Neural progenitor cell (in vitro differentiated cells): Measurements from ENCODE around the gene UBN1. TPM values are rescaled to one million over a fixed set of nuclear protein-coding genes. Genes with fewer than 3 reads are reported as not detected.

Experiments
- DNase-seq: peaks from one replicate; pipeline ENCODE4 v3.0.0-alpha.2; 2016; ENCODE audit warnings: low spot score
- H2AFZ ChIP-seq: fragments of 200-600 bp; sonication (generic); replicated peaks from 2 replicates; pipeline ENCODE4 v1.6.1; 2016; ENCODE audit warnings: antibody characterized with exemption
- H3F3A ChIP-seq: fragments of 200-600 bp; sonication (generic); 2 replicates; pipeline ENCODE4 v1.6.1; 2016; ENCODE audit warnings: antibody characterized with exemption, low read depth
- H3K27ac ChIP-seq: fragments of 200-600 bp; sonication (generic); 2 replicates; pipeline ENCODE4 v1.5.1; 2016; ENCODE audit warnings: mild to moderate bottlenecking
- H3K27me3 ChIP-seq: fragments of 200-600 bp; sonication (generic); 2 replicates; pipeline ENCODE4 v1.6.1; 2016; ENCODE audit warnings: mild to moderate bottlenecking, moderate library complexity
- H3K36me3 ChIP-seq: fragments of 200-600 bp; sonication (generic); 2 replicates; pipeline ENCODE4 v1.5.1; 2016
- H3K4me1 ChIP-seq: fragments of 200-600 bp; sonication (generic); 2 replicates; pipeline ENCODE4 v1.6.1; 2016; ENCODE audit warnings: mixed run types
- H3K4me2 ChIP-seq: fragments of 200-600 bp; sonication (generic); 2 replicates; pipeline ENCODE4 v1.6.1; 2016
- H3K4me3 ChIP-seq: fragments of 200-600 bp; sonication (generic); 2 replicates; pipeline ENCODE4 v1.5.1; 2016
- H3K79me2 ChIP-seq: fragments of 200-600 bp; sonication (generic); 2 replicates; pipeline ENCODE4 v1.6.1; 2016; ENCODE audit warnings: low read depth
- H3K9ac ChIP-seq: fragments of 200-600 bp; sonication (generic); 2 replicates; pipeline ENCODE4 v1.6.1; 2016
- H3K9me3 ChIP-seq: fragments of 200-600 bp; sonication (generic); 2 replicates; pipeline ENCODE4 v1.5.1; 2016; ENCODE audit warnings: low read depth
- H4K20me1 ChIP-seq: fragments of 200-600 bp; sonication (generic); 2 replicates; pipeline ENCODE4 v1.6.1; 2016; ENCODE audit warnings: low read depth
- H3K27ac Mint-ChIP-seq: 3 replicates; pipeline ENCODE4 v1.8.0; 2021; ENCODE audit warnings: mixed read lengths
- H3K27me3 Mint-ChIP-seq: 2 replicates; pipeline ENCODE4 v1.8.0; 2022; ENCODE audit warnings: low read depth, mild to moderate bottlenecking, inconsistent platforms, moderate library complexity, mixed read lengths; ENCODE audit not compliant: insufficient read depth
- H3K36me3 Mint-ChIP-seq: 3 replicates; pipeline ENCODE4 v1.8.0; 2021; ENCODE audit warnings: mixed read lengths
- H3K4me1 Mint-ChIP-seq: 3 replicates; pipeline ENCODE4 v1.8.0; 2021; ENCODE audit warnings: mixed read lengths
- H3K4me3 Mint-ChIP-seq: 3 replicates; pipeline ENCODE4 v1.8.0; 2021; ENCODE audit warnings: mild to moderate bottlenecking, moderate library complexity, mixed read lengths
- H3K9me3 Mint-ChIP-seq: 3 replicates; pipeline ENCODE4 v1.8.0; 2020; ENCODE audit warnings: mixed read lengths
- EZH2 ChIP-seq: fragments of 200-600 bp; sonication (generic); IDR thresholded peaks from 2 replicates; pipeline ENCODE4 v1.6.1; 2017; ENCODE audit warnings: antibody characterized with exemption, mild to moderate bottlenecking, moderate library complexity
- EZH2phosphoT487 ChIP-seq: fragments of 200-600 bp; sonication (generic); IDR thresholded peaks from 2 replicates; pipeline ENCODE4 v1.6.1; 2017; ENCODE audit warnings: antibody characterized with exemption
- total RNA-seq: library from RNA; depleted of rRNA; stranded (reverse); fragments of >200 nt; gene quantifications from 2 replicates; pipeline ENCODE4 v1.2.3, GENCODE V29; 2015; ENCODE audit warnings: low replicate concordance
- TF ChIP-seq, protein P1 (sequence below): fragments of 200-600 bp; sonication (generic); IDR thresholded peaks from 2 replicates; pipeline ENCODE4 v1.5.1; 2017; ENCODE audit warnings: antibody characterized with exemption, mild to moderate bottlenecking

UBN1 gene
- total RNA-seq, 1 donor from 2014 or later, result 28.4 TPM

DNA sequence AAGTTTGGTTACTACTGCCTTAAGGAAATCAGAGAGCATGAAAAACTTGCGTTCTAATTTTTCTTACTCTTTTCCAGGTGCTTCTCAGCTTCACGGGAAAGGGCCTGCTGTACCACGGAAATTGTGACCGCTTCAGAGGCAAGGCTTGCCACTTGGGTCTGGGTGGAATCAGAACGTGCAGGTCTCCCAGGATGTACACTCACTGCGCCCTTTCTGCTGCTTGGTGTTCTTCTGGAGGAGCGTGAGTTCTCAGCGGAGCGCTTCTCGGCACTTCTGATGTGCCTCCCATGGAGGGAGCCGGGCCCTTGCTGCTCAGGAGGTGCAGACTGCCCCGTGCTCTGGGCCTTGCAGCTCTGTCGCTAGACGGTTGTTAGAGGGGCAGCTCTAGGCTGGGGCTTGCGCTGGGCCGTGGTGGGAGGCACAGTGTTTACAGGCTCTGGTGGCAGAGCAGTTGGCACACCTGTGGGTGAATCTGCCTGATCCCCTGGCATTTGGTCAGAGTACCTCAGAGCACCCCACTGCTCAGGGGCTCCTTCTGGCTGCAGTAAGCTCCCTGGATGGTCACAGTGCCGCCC is 32.8 kb downstream of the UBN1 start:
- Histone ChIP-seq H3K27ac (no peak overlapping the region), H3K4me3 (no peak overlapping the region), H4K20me1 (no peaks in the 10 kb centered on the region), H3K36me3 (no peaks in the 10 kb centered on the region), H2AFZ (no peak overlapping the region), H3K4me1 (no peaks in the 10 kb centered on the region), H3K27me3 (no peaks in the 10 kb centered on the region), H3F3A (no peaks in the 10 kb centered on the region), H3K9me3 (no peaks in the 10 kb centered on the region), H3K79me2 (no peaks in the 10 kb centered on the region), H3K9ac (no peak overlapping the region), H3K4me2 (no peak overlapping the region)
- TF ChIP-seq EZH2phosphoT487 (no peak), EZH2 (no peak)
- TF ChIP-seq, protein P1, sequence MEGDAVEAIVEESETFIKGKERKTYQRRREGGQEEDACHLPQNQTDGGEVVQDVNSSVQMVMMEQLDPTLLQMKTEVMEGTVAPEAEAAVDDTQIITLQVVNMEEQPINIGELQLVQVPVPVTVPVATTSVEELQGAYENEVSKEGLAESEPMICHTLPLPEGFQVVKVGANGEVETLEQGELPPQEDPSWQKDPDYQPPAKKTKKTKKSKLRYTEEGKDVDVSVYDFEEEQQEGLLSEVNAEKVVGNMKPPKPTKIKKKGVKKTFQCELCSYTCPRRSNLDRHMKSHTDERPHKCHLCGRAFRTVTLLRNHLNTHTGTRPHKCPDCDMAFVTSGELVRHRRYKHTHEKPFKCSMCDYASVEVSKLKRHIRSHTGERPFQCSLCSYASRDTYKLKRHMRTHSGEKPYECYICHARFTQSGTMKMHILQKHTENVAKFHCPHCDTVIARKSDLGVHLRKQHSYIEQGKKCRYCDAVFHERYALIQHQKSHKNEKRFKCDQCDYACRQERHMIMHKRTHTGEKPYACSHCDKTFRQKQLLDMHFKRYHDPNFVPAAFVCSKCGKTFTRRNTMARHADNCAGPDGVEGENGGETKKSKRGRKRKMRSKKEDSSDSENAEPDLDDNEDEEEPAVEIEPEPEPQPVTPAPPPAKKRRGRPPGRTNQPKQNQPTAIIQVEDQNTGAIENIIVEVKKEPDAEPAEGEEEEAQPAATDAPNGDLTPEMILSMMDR, result no peak
- Mint-ChIP-seq H3K9me3 (no peaks in the 10 kb centered on the region), H3K4me1 (no peaks in the 10 kb centered on the region), H3K36me3 (peaks cover 41% of the 10 kb centered on the region), H3K27me3 (peaks cover 7% of the 10 kb centered on the region), H3K27ac (no peak overlapping the region), H3K4me3 (no peak overlapping the region)
- no peak for DNase-seq

DNA sequence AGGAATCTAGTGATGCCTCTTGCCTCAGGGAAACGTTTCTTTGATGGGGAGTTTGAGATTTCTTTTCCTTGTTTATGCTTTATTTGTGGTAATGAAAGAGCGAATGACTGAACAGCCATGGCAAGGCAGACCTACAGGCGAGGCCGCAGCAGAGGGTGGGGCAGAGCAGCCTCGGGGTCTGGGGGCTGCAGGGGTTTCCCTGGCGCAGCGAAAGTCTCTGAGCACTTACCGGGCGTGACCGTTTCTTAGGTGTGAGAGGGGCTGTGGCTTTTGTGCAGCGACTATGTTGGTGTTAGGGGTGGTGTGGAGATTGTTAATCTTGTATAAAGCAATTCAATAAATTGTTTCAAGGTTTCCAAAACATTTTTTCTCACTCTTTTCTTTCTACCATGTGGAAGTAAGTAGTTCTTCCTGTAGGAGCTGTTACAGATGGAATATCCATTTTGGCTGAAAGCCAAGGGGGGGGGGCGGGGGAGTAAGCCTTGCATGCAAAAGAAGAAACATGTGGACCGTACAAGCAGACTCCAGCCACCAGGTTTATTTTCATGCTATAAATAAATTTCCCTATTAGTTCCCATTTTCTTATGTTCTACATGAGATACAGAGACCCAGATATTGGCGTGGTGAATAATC is 34.8 kb downstream of the UBN1 start:
- no peaks in the 10 kb centered on the region for H3K9me3 ChIP-seq
- H3K4me3 Mint-ChIP-seq, result no peak overlapping the region
- H4K20me1 ChIP-seq, result no peaks in the 10 kb centered on the region
- no peak overlapping the region for H3K9ac ChIP-seq
- no peak overlapping the region for H3K4me3 ChIP-seq
- no peaks in the 10 kb centered on the region for H3F3A ChIP-seq
- peaks cover 3% of the 10 kb centered on the region for H3K27me3 Mint-ChIP-seq
- H3K27me3 ChIP-seq, result no peaks in the 10 kb centered on the region
- peaks cover 49% of the 10 kb centered on the region for H3K36me3 Mint-ChIP-seq
- H3K4me1 ChIP-seq, result no peaks in the 10 kb centered on the region
- no peak overlapping the region for H3K4me2 ChIP-seq
- H3K36me3 ChIP-seq, result no peaks in the 10 kb centered on the region
- TF ChIP-seq EZH2 (no peak), EZH2phosphoT487 (no peak)
- TF ChIP-seq, protein P1, result no peak
- no peak overlapping the region for H3K27ac Mint-ChIP-seq
- H2AFZ ChIP-seq, result no peak overlapping the region
- H3K9me3 Mint-ChIP-seq, result no peaks in the 10 kb centered on the region
- H3K27ac ChIP-seq, result no peak overlapping the region
- H3K4me1 Mint-ChIP-seq, result no peaks in the 10 kb centered on the region
- no peak for DNase-seq
- H3K79me2 ChIP-seq, result no peaks in the 10 kb centered on the region

- H3F3A ChIP-seq, result no peaks in the 10 kb centered on the region
- no peak overlapping the region for H3K27ac Mint-ChIP-seq
- H3K36me3 ChIP-seq, result no peaks in the 10 kb centered on the region
- H3K4me1 ChIP-seq, result no peaks in the 10 kb centered on the region
- H3K27me3 Mint-ChIP-seq, result peaks cover 3% of the 10 kb centered on the region
- H3K4me2 ChIP-seq, result no peak overlapping the region
- H4K20me1 ChIP-seq, result no peaks in the 10 kb centered on the region
- no peak overlapping the region for H3K27ac ChIP-seq
- H3K27me3 ChIP-seq, result no peaks in the 10 kb centered on the region
- H2AFZ ChIP-seq, result no peak overlapping the region
- no peaks in the 10 kb centered on the region for H3K9me3 ChIP-seq
- H3K4me3 Mint-ChIP-seq, result no peak overlapping the region
- no peaks in the 10 kb centered on the region for H3K79me2 ChIP-seq
- TF ChIP-seq EZH2phosphoT487, result no peak
- TF ChIP-seq, protein P1, result no peak
- TF ChIP-seq EZH2, result no peak
- DNase-seq, result no peak
- H3K9me3 Mint-ChIP-seq, result no peaks in the 10 kb centered on the region
- no peak overlapping the region for H3K9ac ChIP-seq
- H3K4me3 ChIP-seq, result no peak overlapping the region
- H3K4me1 Mint-ChIP-seq, result no peaks in the 10 kb centered on the region
- H3K36me3 Mint-ChIP-seq, result peaks cover 45% of the 10 kb centered on the region
These were observed 35.5 kb downstream of the UBN1 start for GRCh38 chr16:4882633-4883285.
